ENCODE measurements around the gene ARID5B.

Gene ARID5B

GRCh38 chr10:61986788-61987492, 85.4 kb downstream of the ARID5B start:
- DNase-seq, result no peak

- no peak for DNase-seq
Measured at GRCh38 chr10:61987537-61987936, 86.0 kb downstream of the ARID5B start.

GRCh38 chr10:61987951-61988379, 86.5 kb downstream of the ARID5B start:
- no peak for DNase-seq

DNA sequence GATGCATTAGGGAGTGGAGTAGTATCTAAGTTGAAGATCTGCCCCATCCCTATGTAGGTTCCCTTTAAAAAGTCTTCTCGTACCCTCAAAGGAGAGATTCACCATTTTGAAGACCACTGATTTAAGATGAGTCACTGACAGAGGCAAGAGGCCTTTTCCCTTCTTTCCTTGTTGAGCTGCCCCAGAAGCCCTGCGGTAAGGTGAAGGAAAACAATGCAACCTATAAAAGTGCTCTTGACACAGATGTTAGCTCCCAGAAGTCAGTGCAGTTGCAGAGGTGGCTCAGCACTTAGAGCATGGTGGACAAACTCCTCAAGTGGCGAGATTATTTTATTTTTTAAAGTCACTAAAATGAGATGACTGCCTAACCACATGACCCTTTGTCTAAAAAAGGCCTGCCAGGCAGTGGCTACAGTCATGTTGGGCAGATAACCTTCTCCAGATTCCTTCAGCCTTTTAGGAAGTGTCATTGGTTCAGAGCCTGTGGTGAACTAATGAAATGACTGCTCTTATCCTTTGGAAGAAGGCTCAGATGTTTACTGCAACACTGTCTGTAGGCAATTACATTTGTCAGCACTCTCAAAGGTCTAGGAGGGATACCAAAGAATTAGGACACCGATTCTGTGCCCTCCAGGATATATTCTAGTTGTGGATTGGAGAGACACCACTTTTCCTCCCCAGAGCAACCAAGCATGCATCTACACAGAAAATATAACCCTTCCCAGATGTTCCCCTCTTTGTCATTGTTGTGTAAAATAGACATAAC, 88.7 kb downstream of the ARID5B start:
- DNase-seq, result no peak

GRCh38 chr10:61990761-61991135, 89.2 kb downstream of the ARID5B start:
- no peak for DNase-seq

- no peak for DNase-seq
Measured at GRCh38 chr10:61991166-61991565, 89.7 kb downstream of the ARID5B start.

DNA sequence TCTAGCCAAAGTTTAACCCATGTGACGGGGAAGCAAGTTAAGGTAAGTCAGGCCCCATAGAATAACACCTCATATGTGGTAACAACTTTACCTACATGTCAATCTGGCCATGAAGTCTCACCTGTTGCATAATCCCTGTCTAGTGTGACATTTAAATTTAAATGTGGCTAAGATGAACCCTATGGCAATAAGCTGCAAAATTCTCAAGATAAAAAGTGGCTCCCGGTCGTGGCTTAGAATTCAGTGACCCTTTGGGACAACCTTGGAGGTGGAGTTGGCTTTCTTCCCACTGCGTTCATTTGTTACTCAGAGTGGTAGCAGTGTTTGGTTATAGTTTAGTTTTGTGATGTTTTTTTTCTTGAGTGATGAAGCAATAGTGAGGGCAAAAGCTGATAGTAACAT, 90.6 kb downstream of the ARID5B start:
- DNase-seq, result no peak

GRCh38 chr10:61992671-61993668, 91.5 kb downstream of the ARID5B start:
- DNase-seq, result no peak

- DNase-seq, result no peak
Measured at GRCh38 chr10:61993711-61994401, 92.4 kb downstream of the ARID5B start.

DNA sequence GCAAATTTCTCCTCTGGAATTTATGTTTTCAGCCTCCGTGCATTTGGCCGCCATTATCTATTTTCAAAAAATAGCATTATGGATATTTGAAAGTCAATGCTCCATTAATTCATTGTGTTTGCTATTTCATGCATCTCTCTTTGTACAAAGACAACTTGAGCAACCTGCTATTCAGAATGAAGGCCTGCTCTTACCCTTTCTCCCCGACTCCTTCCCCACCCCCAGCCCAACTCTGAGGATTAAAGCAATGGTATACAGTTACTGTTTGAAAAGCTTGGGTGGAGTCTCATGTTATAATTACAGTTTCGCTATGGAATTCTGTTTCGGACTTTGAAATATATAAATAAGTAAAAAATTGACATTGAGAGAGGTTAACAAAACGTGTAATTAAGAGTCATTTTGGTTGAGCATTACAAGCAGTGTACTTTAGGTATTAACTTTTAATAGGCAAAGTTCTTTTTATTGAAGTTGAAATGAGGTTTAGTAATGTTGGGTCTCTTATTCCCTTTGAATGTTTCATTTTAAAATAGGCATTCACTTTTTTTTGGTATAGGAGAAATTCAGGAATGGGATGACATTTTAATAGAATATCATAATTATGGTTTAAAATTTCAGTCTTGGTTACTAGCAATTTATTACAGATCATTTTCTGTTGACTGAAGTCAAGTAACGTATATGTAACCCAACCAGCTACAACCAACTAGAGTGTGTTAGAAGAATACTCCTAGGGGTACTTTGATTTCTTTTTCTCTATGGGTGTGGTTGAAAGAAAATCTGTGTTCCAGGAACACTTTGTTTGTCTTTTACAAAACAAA, 93.1 kb downstream of the ARID5B start:
- no peak for DNase-seq

- DNase-seq, result no peak
Measured at GRCh38 chr10:61995220-61995503, 93.7 kb downstream of the ARID5B start.

- DNase-seq, result no peak
Measured at GRCh38 chr10:61998937-61999336, 97.4 kb downstream of the ARID5B start.

GRCh38 chr10:62000037-62000603, 98.6 kb downstream of the ARID5B start:
- DNase-seq, result no peak

GRCh38 chr10:62000726-62001125, 99.2 kb downstream of the ARID5B start:
- no peak for DNase-seq

DNA sequence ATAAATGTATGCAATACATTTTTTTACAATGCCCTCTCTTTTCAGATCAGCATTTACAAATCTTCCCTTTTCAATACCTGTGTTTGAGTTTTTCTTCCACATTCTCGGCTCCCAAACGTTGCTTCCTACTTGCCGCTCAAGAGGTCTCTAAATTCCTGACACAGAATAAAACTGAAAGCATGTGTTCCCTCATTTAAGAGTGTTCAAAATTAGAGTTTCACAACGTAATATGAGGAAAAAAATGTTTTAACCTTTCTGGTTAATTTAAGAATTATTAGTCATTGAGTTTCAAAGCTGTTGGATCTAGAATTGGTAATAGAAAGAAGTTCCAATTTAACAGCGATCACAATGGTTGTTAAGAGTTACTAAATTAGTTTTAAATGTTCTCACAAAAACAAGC, 100.4 kb downstream of the ARID5B start:
- no peak for DNase-seq

- no peak for DNase-seq
Measured at GRCh38 chr10:62002753-62003152, 101.3 kb downstream of the ARID5B start.

DNA sequence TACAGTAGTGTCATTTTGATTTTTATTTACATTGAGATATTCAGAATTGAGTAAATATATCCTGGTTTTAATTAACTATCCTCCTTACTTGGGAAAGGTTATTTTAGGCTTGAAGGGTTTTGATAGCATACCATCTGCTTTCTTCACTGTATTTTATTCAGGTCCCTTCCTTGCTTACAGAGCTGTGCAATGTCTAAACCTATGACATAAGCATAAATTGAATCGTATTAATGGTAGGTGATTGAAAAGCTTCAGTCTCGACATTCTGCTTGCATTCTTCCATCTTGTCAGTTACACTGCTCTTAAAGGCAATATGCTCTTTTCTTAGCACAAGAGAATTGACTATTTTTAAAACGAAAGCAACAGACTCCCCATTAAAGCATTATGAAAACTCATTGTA, 102.5 kb downstream of the ARID5B start:
- no peak for DNase-seq

GRCh38 chr10:62005281-62005680, 103.8 kb downstream of the ARID5B start:
- DNase-seq, result no peak

- DNase-seq, result no peak
Measured at GRCh38 chr10:62005687-62006086, 104.2 kb downstream of the ARID5B start.

DNA sequence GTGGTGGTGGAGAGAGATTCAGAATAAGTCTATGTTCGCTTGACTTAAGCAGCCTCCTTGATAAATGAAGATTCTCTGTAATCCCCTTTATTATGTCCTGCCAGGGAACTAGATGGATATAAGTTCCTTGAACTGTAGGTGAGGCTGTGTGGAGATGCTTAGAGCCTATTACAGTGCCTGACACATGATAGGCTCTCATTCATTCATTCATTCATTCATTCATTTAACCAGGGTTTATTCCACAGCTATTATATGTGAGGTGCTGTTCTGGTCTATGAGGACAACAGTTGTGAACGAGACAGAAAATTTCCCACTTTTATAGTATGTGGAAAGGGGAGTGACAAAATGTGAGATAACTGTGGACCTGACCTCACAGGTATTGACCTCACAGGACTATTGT, 105.6 kb downstream of the ARID5B start:
- DNase-seq, result no peak

Data from hypothalamus (tissue), 51 donors.